A549 treated with Hydrocortisone at 1 μM for 4 hours (cell line): Measurements from ENCODE around the gene EPHA3. TPM values are rescaled to one million over a fixed set of nuclear protein-coding genes. Genes with fewer than 3 reads are reported as not detected.

ENCODE experiments used
- total RNA-seq: library from RNA; stranded (reverse); fragments of 200-300 nt; extraction: Qiagen RNA extraction; gene quantifications from 5 replicates; pipeline ENCODE4 v1.2.3, GENCODE V29; 2022

The EPHA3 gene
- total RNA-seq, result not detected in 5 replicates

GRCh38 chr3:89107461-89108290, at the start of gene EPHA3:
Gene EPHA3 (plus strand): TSS chr3:89107621. CDS start chr3:89107749, 128 bp downstream.

